Measurements from ENCODE around the gene CELF5. TPM values are rescaled to one million over a fixed set of nuclear protein-coding genes. Genes with fewer than 3 reads are reported as not detected.

CELF5 gene
- total RNA-seq, 3 donors from 2014 or later (not counting 1 experiment from before 2014, with no cell fraction given): 0.41 to 0.83 TPM; not detected in 1

- no peaks in the 10 kb centered on the region for H3K27me3 Mint-ChIP-seq (ENCODE audit: low read depth in 2 of 2)
- intact Hi-C loops (cut with micrococcal nuclease): no loop called here
- no peak for ATAC-seq
- DNase-seq: no peak
- H3K27ac ChIP-seq (ENCODE audit: low read length): no peak overlapping the region
- H3K27me3 ChIP-seq (ENCODE audit: control insufficient read depth, insufficient read depth, low read length): no peaks in the 10 kb centered on the region
- H3K9me3 Mint-ChIP-seq: no peaks in the 10 kb centered on the region
- no peak overlapping the region for H3K27ac Mint-ChIP-seq
- H3K4me1 ChIP-seq (ENCODE audit: control insufficient read depth, insufficient read depth, low read length): no peaks in the 10 kb centered on the region
- no peak overlapping the region for H3K4me3 Mint-ChIP-seq
- H3K36me3 Mint-ChIP-seq: no peaks in the 10 kb centered on the region
- TF ChIP-seq CTCF (IDR thresholded peaks at IDR 0.05): no peak
- no peak overlapping the region for H3K4me3 ChIP-seq (ENCODE audit: low read length)
- no peaks in the 10 kb centered on the region for H3K4me1 Mint-ChIP-seq
- WGBS (ENCODE audit: insufficient coverage): 96% methylated on average over 35 of the region's 35 CpGs
- peaks cover 28% of the 10 kb centered on the region for H3K36me3 ChIP-seq (ENCODE audit: control insufficient read depth, insufficient read depth, low read length)
- H3K9me3 ChIP-seq (ENCODE audit: control insufficient read depth, insufficient read depth, low read length): no peaks in the 10 kb centered on the region
Observed at GRCh38 chr19:3204646-3205275, 19.7 kb upstream of the CELF5 start.

- TF ChIP-seq CTCF (IDR thresholded peaks at IDR 0.05): no peak
- Histone ChIP-seq H3K9me3 (ENCODE audit: control insufficient read depth, insufficient read depth, low read length) (no peaks in the 10 kb centered on the region), H3K4me3 (ENCODE audit: low read length) (no peak overlapping the region), H3K4me1 (ENCODE audit: control insufficient read depth, insufficient read depth, low read length) (no peaks in the 10 kb centered on the region), H3K27me3 (ENCODE audit: control insufficient read depth, insufficient read depth, low read length) (no peaks in the 10 kb centered on the region), H3K36me3 (ENCODE audit: control insufficient read depth, insufficient read depth, low read length) (peaks cover 26% of the 10 kb centered on the region), H3K27ac (ENCODE audit: low read length) (no peak overlapping the region)
- no peak for DNase-seq
- WGBS (ENCODE audit: insufficient coverage): 96% methylated on average over 24 of the region's 28 CpGs
- intact Hi-C loops (cut with micrococcal nuclease): no loop called here
- ATAC-seq: no peak
- H3K4me3 Mint-ChIP-seq: no peak overlapping the region
- no peak overlapping the region for H3K27ac Mint-ChIP-seq
- no peaks in the 10 kb centered on the region for H3K27me3 Mint-ChIP-seq (ENCODE audit: low read depth in 2 of 2)
- H3K9me3 Mint-ChIP-seq: no peaks in the 10 kb centered on the region
- no peaks in the 10 kb centered on the region for H3K36me3 Mint-ChIP-seq
- H3K4me1 Mint-ChIP-seq: peaks cover 0 to 5% of the 10 kb centered on the region in 2 donors
Observed at GRCh38 chr19:3206216-3206953, 18.1 kb upstream of the CELF5 start.

- ATAC-seq (no peak), DNase-seq (no peak)
- Mint-ChIP-seq H3K4me1 (peaks cover 0 to 5% of the 10 kb centered on the region in 2 donors), H3K27me3 (ENCODE audit: low read depth in 2 of 2) (no peaks in the 10 kb centered on the region), H3K4me3 (no peak overlapping the region), H3K9me3 (no peaks in the 10 kb centered on the region), H3K27ac (no peak overlapping the region), H3K36me3 (no peaks in the 10 kb centered on the region)
- no peak overlapping the region for H3K4me3 ChIP-seq (ENCODE audit: low read length)
- H3K36me3 ChIP-seq (ENCODE audit: control insufficient read depth, insufficient read depth, low read length): peaks cover 23% of the 10 kb centered on the region
- no peaks in the 10 kb centered on the region for H3K4me1 ChIP-seq (ENCODE audit: control insufficient read depth, insufficient read depth, low read length)
- TF ChIP-seq CTCF (IDR thresholded peaks at IDR 0.05): no peak
- no peak overlapping the region for H3K27ac ChIP-seq (ENCODE audit: low read length)
- WGBS (ENCODE audit: insufficient coverage): 95% methylated on average over 43 of the region's 43 CpGs
- no peaks in the 10 kb centered on the region for H3K9me3 ChIP-seq (ENCODE audit: control insufficient read depth, insufficient read depth, low read length)
- no peaks in the 10 kb centered on the region for H3K27me3 ChIP-seq (ENCODE audit: control insufficient read depth, insufficient read depth, low read length)
- intact Hi-C loops (cut with micrococcal nuclease): no loop called here
Observed at GRCh38 chr19:3207461-3208242, 16.8 kb upstream of the CELF5 start.
